ENCODE results near the gene FKBP11. TPM values are rescaled to one million over a fixed set of nuclear protein-coding genes. Genes with fewer than 3 reads are reported as not detected.

FKBP11 gene
- total RNA-seq, 1 experiment from 2014 or later, result 16.5 TPM

Small RNA genes within 50 kb of the gene (small RNA-seq; reads per million reads assigned to genes)
- gene AC073610.1, result not detected
- not detected for gene RNU6-600P

Other genes with a start within 250 kb of the FKBP11 start
- 37.9 and 38.9 TPM in 2 replicates for gene KANSL2, start 243.3 kb downstream of the FKBP11 start, total RNA-seq (2014; rRNA removed; shearing (Covaris generic))
- 14.1 and 16.7 TPM in 2 replicates for gene CCNT1, start 208.8 kb downstream of the FKBP11 start, total RNA-seq (2014; rRNA removed; shearing (Covaris generic))
- gene ADCY6, start 136.4 kb downstream of the FKBP11 start, total RNA-seq (2014; rRNA removed; shearing (Covaris generic)), result 46.3 and 47.4 TPM in 2 replicates
- 19.8 and 22.4 TPM in 2 replicates for gene CACNB3, start 107.0 kb downstream of the FKBP11 start, total RNA-seq (2014; rRNA removed; shearing (Covaris generic))
- 103 and 104 TPM in 2 replicates for gene DDX23, start 73.3 kb downstream of the FKBP11 start, total RNA-seq (2014; rRNA removed; shearing (Covaris generic))
- gene RND1, start 59.6 kb downstream of the FKBP11 start, total RNA-seq (2014; rRNA removed; shearing (Covaris generic)), result 8.7 and 9.8 TPM in 2 replicates
- gene ARF3, start 32.0 kb upstream of the FKBP11 start, total RNA-seq (2014; rRNA removed; shearing (Covaris generic)), result 76.3 and 76.9 TPM in 2 replicates
- 0.16 and 0.71 TPM in 2 replicates for gene WNT10B, start 46.2 kb upstream of the FKBP11 start, total RNA-seq (2014; rRNA removed; shearing (Covaris generic))
- gene WNT1, start 52.8 kb upstream of the FKBP11 start, total RNA-seq (2014; rRNA removed; shearing (Covaris generic)), result not detected in 2 replicates
- 0.66 and 0.83 TPM in 2 replicates for gene DDN, start 73.9 kb upstream of the FKBP11 start, total RNA-seq (2014; rRNA removed; shearing (Covaris generic))
- gene PRKAG1, start 93.3 kb upstream of the FKBP11 start, total RNA-seq (2014; rRNA removed; shearing (Covaris generic)), result 38.4 and 50.4 TPM in 2 replicates
- 28.3 and 32.4 TPM in 2 replicates for gene KMT2D, start 135.3 kb upstream of the FKBP11 start, total RNA-seq (2014; rRNA removed; shearing (Covaris generic))
- gene RHEBL1, start 144.5 kb upstream of the FKBP11 start, total RNA-seq (2014; rRNA removed; shearing (Covaris generic)), result 1.4 and 1.7 TPM in 2 replicates
- 0.28 TPM in 1 of 2 replicates, not detected in the other for gene DHH, start 169.3 kb upstream of the FKBP11 start, total RNA-seq (2014; rRNA removed; shearing (Covaris generic))
- 16.1 and 24.6 TPM in 2 replicates for gene LMBR1L, start 185.4 kb upstream of the FKBP11 start, total RNA-seq (2014; rRNA removed; shearing (Covaris generic))
- 2,713 and 2,908 TPM in 2 replicates for gene TUBA1B, start 205.9 kb upstream of the FKBP11 start, total RNA-seq (2014; rRNA removed; shearing (Covaris generic))